Measurements from ENCODE around the gene CHN1.
A peak's percentile ranks its signal among the peaks of the same experiment; 100 is the strongest.

The CHN1 gene

DNA sequence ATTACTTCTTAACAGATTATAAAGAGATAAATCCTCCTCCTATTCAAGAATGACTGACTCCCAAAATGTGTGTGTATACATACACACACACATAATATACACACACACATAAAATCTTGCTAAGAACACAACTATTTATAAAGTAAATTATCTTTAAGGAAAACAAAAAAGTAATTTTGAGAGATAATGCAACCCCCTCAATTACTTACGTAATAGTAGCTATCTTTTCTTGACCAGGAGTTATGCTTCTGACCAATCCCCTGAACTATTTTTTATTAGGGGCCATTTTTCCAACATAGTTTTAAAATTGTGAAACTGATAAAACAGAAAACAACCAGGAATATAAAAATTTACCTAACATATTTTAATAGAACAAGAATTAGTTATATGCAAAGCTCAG is 127.9 kb downstream of the CHN1 start:
- TF ChIP-seq, protein P1, sequence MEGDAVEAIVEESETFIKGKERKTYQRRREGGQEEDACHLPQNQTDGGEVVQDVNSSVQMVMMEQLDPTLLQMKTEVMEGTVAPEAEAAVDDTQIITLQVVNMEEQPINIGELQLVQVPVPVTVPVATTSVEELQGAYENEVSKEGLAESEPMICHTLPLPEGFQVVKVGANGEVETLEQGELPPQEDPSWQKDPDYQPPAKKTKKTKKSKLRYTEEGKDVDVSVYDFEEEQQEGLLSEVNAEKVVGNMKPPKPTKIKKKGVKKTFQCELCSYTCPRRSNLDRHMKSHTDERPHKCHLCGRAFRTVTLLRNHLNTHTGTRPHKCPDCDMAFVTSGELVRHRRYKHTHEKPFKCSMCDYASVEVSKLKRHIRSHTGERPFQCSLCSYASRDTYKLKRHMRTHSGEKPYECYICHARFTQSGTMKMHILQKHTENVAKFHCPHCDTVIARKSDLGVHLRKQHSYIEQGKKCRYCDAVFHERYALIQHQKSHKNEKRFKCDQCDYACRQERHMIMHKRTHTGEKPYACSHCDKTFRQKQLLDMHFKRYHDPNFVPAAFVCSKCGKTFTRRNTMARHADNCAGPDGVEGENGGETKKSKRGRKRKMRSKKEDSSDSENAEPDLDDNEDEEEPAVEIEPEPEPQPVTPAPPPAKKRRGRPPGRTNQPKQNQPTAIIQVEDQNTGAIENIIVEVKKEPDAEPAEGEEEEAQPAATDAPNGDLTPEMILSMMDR (IDR thresholded peaks at IDR 0.05; ENCODE audit: insufficient read depth, low read length, missing control alignments), result no peak
- no peak for DNase-seq (ENCODE audit: low read depth, low spot score)
- no peak overlapping the region for H3K4me3 ChIP-seq (ENCODE audit: low read depth, low read length)
- CTCF ChIA-PET, result interaction anchor here (1.1 to 2.6 kb wide), 3 partner anchors 12 to 180 kb away, joined by 3 to 10 read pairs (median 9); no protein-coding TSS in a partner anchor
- POLR2A ChIA-PET, result no interaction called here

DNA sequence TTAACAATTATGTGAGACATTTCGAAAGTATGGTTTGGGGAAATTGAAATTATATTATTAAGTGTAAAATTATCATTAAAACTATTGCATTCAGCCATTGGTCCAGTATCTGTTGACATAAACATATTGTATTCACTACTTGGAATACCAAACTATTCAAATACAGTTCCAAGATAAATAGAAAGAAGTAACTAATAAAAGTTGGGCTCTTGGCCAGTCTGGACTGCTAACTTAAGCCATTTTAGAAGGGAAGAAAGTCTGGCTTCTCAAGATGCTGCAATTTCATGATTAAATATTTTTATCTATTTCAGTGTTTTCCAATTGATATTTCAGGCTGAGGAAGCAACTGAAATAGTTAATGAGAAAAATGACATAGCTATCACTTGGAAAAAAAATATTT is 131.1 kb downstream of the CHN1 start:
- POLR2A ChIA-PET, result no interaction called here
- TF ChIP-seq, protein P1 (IDR thresholded peaks at IDR 0.05; ENCODE audit: insufficient read depth, low read length, missing control alignments), result no peak
- no peak overlapping the region for H3K4me3 ChIP-seq (ENCODE audit: low read depth, low read length)
- CTCF ChIA-PET, result interaction anchor here (1.2 kb wide), 1 partner anchor 125 kb away, joined by 3 read pairs; no protein-coding TSS in a partner anchor
- no peak for DNase-seq (ENCODE audit: low read depth, low spot score)

DNA sequence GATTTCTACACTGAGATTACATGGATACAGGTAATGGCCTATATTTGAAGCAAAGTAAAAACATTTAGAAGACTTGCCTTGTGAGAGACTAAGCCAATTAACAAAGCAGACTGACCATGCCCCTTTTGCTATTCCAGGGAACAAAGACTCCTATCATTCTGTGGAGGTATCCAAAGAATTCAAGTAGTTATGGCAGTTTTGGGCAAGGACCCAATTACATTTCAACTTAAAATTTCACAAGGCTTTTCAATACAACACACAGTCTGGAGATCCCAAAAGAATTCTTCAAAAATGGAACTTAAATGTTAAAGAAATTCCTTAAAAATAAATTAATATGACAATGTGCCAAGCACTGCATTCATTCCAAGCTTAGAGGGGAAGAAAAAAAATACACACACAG is 131.7 kb downstream of the CHN1 start:
- peak; percentile 29 for DNase-seq (ENCODE audit: low read depth, low spot score)
- H3K4me3 ChIP-seq (ENCODE audit: low read depth, low read length), result no peak overlapping the region
- CTCF ChIA-PET, result interaction anchor here (1.2 kb wide), 1 partner anchor 125 kb away, joined by 3 read pairs; no protein-coding TSS in a partner anchor
- POLR2A ChIA-PET, result no interaction called here
- TF ChIP-seq, protein P1 (IDR thresholded peaks at IDR 0.05; ENCODE audit: insufficient read depth, low read length, missing control alignments), result no peak

DNA sequence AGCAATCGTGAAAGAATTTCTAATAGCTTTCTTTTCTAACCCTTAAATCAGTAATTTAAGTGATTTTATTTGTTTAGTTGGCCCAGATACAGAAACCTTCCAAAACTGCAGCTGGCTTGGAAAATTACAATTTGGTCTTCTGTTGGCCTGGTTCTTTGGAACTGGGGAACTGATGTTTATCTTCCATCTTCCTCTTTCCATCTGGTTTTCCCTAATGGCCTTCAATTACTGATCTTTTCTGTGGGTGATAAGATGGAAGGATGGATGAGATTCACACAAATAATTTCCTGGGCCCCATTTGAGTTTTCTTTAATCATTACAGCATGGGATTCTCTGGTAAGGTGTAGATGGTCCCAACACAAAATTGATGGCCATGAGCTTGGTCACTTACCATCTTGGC is 134.4 kb downstream of the CHN1 start:
- H3K4me3 ChIP-seq (ENCODE audit: low read depth, low read length), result no peak overlapping the region
- POLR2A ChIA-PET, result no interaction called here
- no peak for DNase-seq (ENCODE audit: low read depth, low spot score)
- TF ChIP-seq, protein P1 (IDR thresholded peaks at IDR 0.05; ENCODE audit: insufficient read depth, low read length, missing control alignments), result no peak
- CTCF ChIA-PET, result interaction anchor here (1.0 to 1.9 kb wide), 2 partner anchors 10 to 100 kb away, joined by 4 to 5 read pairs; no protein-coding TSS in a partner anchor

DNA sequence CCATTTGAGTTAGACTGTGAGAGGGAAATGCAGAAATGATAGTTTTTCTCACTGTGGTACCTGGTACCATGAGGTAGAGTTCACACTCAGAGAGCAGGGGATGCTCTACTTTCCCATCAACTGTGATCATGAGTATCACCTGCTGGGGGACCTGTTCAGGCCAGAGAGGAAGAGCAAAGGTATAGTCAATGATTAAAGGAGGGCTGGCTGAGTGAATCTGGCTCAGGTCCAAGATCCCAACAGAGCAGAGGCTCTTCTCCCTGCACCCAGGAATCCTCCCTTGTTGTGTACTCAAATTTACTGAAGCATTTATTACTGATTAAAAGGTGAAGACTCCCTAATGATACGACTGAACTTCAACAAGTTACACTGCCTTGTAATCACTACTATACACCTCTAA is 136.3 kb downstream of the CHN1 start:
- TF ChIP-seq, protein P1 (IDR thresholded peaks at IDR 0.05; ENCODE audit: insufficient read depth, low read length, missing control alignments), result no peak
- ChIA-PET POLR2A (no interaction called here), CTCF (no interaction called here)
- DNase-seq (ENCODE audit: low read depth, low spot score), result no peak
- H3K4me3 ChIP-seq (ENCODE audit: low read depth, low read length), result no peak overlapping the region

DNA sequence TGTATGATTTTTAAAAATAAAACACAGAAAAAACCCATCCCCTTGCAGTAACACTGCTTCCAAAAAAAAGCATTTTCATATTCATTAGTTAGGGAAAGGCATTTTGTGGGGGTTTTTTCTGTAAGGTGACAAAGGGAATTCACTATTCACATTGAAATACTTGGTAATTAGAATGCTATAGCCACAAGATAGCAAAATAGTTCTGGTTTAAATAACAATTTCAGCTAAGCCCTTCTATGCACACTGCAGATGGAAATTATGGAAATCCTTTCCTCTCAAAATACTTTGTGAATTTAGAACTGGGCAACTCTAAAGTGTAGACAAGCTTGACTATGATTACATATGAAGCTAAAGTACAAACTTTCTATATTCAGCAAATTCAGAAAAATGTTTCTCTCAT is 138.8 kb downstream of the CHN1 start:
- CTCF ChIA-PET, result interaction anchor here (1.3 kb wide), 2 partner anchors 13 to 16 kb away, joined by 3 to 5 read pairs; no protein-coding TSS in a partner anchor
- TF ChIP-seq, protein P1 (IDR thresholded peaks at IDR 0.05; ENCODE audit: insufficient read depth, low read length, missing control alignments), result no peak
- H3K4me3 ChIP-seq (ENCODE audit: low read depth, low read length), result no peak overlapping the region
- DNase-seq (ENCODE audit: low read depth, low spot score), result no peak
- POLR2A ChIA-PET, result no interaction called here
